Measurements from ENCODE around the gene FKBP1A.

FKBP1A gene

DNA sequence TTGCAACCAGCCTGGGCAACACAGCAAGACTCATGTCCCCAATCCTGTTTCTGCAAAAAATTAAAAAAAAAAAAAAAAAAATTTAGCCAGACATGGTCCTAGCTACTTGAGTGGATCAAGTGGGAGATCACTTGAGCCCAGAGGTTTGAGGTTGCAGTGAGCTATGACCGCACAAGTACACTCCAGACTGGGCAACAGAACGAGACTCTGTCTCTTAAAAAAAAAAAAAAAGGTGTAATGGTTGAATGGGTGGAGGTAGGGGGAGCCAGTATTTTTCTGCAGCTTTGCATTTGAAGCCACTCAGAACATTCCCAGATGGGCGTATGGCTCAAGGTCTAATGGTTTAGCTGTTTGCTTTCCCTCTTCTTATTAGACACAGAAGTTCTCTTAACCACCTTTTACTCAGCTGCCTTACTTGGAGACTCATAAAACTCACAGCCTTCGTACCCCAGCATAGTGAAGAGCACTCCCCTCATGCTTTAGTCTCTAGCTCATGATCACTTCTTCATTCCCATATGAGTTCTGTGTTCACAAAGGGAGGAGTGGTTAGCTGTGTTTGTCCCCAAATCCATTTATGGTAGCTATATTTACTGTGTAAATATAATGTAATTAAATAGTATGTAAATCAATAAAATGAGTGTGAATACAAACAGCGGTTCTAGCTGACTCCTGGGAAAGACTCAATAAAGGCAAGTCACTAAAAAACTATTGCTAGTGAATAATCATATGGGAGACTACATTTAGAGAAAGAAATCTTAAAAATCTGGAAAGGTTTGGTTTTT, 9.0 kb downstream of the FKBP1A start:
- DNase-seq, result no peak

DNA sequence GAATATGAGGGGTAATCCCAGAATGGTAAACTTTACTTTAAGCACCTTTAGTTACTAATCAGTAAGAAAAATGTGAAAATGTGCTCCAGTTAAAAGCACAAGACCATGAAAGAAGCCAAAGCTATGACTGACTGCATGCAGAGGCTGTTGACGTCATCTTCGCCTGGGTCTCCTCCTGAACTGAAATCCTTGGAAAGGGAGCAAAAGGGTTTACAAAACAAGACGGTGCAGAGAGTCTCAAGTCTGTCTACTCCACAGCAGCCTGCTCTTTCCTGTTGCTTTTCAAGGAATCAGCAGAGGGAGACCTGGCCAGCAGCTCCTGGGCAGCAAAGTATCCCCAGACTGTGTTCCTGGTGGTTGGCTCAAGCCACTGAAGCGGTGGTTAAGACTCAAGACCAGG, 10.2 kb downstream of the FKBP1A start:
- no peak for DNase-seq

DNA sequence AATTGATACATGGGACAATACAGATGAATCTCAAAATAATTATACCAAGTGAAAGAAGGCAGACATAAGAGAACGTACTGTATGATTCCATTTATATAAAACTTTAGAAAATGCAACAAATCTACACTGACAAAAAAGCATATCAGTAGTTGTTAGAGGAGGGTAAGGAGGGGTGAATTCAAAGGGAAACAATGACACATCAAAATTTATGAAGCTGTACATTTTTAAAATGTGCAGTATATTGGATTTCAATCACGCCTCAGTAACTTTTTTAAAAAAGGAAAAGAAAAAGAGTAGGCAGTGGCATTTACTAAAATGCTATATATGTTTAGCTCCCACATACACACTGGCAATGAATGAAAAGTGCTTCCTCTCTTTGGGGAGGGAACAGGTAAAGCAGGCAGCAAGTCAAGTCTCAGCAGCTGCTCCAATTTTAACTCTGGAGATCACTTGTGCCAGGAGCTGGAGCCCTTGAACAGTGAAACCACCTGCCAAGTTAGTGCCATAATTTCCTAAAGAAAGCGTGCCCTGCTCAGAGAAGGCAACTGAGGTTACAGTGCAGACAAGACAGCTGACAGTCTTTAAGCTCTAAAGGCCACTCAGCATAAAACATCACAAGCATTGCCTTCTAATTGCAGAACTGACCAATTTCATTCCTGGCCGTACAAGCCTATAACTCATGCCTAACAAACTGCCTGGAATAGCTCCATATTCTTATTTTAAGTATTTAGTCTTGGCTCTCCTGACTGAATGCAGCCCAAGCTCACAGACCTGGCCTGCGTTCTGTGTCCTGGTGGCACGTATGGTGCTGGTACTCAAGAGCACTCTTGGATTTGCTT, 10.9 kb downstream of the FKBP1A start:
- no peak for DNase-seq

DNA sequence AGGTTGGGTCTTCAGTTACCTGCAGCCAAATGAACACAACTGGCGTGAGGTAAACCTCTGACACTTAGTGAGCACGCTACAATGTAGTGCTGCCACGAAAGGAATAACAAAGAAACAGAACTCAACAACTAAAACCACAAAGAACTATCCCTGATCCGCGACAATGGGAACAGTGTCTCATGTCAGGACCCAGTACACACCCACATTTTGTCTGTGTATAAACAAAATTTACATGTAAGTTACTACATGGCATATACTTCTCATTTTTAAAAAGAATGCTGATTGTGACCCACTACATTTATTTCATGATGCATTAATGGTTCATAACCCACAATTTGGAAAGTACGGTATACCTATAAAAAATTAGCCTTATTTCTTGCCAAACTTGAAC, 14.1 kb downstream of the FKBP1A start:
- DNase-seq, result no peak

DNA sequence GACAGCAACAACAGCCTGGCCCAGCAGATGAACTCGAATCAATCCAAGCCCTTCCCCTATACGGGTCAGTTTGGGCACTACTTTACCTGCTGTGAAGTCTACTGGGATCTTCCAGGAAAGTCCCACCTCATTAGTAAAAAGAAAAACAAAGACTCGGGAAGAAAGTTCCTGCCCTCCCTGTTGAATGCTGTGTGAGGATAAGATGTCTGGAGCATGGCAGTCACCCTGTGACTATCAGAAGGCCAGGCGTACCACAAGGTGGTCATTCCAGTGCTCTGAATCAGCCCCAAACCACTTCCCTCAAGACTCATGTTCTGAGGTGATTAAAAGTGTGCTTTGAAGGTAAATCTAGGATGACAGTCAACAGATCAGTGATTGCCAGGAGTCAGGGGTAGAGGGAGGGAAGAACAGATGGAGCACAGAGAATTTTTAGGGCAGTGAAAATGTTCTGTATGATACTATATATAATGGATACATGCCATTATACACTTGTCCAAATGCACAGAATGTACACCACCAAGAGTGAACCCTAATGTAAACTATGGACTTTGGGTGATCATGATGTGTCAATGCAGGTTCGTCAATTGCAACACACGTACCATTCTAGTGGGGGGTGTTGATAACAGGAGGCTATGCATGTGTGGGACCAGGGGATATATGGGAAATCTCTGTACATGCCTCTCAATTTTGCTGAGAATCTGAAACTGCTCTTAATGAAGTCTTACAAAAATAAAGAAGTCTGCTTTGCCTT, 14.7 kb downstream of the FKBP1A start:
- DNase-seq, result no peak

DNA sequence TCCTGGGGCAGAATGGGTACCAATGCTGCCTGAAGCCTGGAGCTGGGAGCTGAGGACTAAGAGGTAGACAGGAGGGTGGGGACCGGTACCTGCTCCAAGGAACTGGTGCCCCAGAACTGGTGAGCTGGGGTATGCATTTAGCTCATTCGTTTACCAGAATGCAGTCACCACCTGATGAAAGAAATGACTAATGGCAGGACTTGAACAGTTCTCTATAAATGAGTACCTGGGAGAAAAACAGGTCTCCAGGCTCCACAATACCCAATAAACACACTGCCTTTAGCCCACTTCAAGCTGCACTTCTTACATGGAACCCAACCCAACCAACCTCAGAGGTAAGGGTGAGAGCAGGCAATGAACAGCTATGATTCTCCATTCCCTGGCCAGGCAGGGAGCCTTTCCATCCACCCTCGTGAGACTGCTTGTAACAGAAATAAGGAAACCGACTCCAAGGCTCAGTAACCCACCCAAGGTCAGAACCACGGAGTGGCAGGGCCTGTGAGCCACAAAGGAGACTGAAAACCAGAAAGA, 15.4 kb downstream of the FKBP1A start:
- no peak for DNase-seq

DNA sequence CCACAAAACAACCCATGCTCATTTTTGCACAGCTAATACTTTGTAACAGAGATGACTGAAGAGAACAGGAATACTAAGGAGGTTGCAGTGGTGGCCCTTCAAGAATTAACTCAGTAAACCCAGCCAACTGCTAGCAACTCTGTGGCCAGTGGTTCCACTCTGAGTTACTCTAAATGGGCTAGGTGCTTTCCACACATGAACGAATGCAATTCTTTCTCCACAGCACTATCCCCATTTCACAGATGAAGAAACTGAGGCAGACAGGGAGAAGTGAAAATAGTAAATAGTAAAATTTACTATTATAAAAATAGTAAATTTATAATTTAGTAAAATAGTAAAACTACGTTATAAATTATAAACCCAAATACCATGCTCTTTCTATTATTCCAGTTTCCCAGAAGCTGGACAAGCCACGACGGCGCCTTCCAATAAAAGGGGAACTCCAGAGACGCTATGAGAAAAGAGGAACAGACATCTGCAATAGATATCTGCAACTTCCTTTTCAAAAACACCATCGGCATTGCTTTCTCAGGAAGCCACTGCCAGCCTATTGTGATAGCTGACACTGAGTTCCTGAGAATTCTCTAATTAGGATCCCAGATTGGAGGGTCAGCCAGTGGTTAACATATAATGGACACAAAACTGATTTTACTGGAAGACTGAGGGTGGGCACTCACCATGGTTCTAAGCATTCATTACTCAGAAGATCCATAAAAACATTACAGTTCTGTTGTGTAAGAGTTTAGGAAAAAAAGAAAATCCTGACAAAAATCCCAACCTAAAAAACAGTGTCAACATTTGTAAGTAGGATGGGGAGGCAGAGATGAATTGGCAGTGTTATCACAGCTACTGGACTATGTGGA, 16.2 kb downstream of the FKBP1A start:
- DNase-seq, result no peak

DNA sequence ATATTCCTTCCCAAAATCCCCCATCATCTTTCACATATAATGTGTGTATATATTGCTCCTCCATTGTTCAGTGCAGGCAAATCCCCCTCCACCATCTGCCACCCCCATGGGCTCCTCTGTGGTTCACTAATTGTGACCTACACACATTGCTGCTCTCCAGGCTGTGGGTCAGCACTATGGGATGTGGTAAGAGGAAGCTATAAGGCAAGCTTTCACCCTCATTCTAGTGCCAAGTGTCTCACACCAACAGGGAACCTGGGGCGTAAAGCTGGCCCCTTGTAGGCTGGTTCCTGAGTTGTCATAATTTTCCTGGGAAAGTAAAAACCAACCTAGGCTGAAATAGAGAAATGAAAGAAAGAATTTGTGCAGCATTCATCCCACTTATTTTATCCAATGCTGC, 16.8 kb downstream of the FKBP1A start:
- DNase-seq, result no peak

DNA sequence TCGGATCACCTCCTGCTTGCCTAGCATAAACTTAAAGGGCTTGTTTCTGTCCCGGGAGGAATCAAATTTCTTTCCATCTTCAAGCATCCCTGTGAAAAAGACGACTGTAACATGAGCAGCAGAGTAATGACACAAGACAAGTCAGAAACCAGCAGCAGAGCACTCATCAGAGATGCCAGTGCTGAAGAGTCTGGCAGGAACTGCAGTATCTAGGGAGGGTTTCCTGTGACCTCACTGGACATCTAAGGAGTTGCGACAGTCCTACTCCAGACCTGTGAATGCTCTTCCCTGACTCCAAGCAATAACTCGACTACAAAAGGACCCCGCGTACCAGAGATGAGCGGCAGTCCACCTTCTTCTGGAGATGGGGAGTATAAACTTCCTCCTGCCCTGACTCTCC, 17.3 kb downstream of the FKBP1A start:
- DNase-seq, result no peak

DNA sequence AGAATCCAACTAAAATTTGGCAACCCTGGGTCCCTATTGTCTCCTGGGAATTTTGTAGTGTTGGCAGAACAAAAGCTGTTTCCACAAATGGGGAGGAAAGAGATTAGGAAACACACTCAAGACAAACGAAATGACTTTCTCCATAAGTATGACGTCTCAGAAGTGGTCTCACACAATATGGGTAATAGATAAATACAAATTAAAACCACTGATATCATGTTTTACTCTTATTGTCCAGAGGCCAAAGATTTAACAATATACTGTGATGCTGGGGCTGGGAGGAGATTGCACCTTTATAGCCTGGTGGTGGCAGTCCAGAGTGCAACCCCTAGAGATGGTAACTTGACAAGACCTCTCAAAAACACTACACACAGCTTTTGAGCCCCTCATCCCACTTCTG, 18.6 kb downstream of the FKBP1A start:
- DNase-seq, result no peak

DNA sequence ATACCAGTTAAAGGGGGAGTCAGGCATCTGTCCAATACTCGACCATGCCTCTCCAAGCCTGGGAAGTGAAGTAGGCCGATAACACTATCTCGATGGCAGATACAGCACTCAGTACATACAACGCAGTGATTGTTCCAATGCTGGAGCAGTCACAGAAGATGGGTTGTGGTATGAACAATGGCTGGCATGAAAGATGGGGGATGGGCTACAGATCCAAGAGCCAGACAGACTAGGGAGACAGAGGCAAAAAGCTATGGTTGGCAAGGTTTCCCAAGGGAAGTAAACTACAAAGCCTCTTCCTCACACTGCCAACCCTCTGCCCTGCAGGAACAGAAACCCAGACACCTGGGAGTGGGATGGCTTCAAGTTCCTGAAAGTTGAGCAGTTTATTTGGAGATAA, 19.2 kb downstream of the FKBP1A start:
- no peak for DNase-seq

DNA sequence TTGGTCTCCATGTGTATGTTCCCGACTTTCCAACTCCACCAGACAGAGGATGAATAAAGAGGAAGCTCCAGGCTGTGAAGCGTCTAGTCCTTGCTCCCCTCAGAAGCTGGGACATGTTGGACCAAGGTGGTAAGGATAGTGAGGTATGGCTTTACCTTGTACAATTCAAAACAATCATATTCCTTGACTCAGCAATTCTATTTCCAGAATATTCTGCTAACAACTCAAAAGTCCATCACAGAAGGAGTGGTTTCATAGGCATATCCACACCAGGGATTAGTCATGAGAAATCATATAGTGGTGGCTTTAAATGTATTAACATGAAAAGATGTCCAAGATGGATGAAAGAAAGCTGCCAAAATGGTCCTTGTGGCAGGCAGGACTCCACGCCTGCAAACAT, 19.8 kb downstream of the FKBP1A start:
- DNase-seq, result no peak

DNA sequence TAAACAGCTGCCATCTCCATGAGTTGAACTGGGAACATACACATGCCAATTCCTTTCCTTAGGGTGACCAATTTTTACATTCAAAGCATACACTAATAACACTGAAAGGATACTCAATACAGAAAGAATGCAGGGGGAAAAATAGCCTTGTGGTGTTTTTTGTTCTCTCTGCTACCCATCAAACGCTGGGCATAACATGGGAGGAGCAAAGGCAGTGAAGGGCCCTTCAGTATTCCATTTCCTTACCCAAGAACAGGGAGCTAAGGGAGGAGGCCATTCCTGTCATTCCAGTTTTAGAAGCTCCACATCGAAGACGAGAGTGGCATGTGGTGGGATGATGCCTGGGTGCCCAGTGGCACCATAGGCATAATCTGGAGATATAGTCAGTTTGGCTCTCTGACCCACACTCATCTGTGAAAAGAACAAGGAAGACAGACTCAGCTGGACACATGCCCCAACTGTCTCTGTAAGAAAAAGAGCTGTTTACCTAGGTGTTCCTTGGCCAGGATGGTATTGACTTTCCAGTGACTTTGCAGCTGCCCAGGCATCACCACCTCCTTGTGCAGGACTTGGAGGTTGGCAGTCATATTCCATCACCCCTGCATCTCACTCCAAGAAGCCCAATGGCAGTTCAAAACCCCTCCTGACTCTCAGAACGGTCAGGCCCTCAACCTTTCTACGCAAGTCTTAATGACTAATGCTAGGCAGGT, 20.9 kb downstream of the FKBP1A start:
- no peak for DNase-seq

DNA sequence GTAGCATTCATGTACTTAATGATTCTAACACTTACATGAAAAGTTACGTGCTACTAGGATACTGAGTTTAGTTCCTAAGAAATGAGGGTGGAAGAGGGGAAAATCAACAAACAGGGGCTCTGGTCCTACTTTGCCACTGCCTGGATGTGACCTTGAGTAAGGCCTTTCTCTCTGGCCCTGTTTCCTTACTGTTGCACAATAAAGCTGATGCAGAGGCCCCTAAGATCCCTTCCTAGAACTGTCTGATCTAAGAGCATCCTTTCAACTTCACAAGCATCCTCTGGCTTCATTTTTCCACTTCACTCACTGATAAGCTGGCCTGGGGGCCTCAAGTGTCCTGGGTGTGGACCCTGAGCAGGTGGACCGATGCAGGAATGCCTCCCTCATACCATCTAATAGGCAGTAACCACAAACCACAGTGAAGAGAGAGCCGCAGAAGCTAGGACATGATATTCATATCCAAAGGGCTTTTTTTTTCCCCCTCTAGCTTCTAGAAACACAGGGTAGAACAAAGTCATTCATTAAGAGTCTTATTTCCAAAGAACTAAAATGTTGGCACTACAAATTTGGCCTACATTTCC, 21.6 kb downstream of the FKBP1A start:
- no peak for DNase-seq

DNA sequence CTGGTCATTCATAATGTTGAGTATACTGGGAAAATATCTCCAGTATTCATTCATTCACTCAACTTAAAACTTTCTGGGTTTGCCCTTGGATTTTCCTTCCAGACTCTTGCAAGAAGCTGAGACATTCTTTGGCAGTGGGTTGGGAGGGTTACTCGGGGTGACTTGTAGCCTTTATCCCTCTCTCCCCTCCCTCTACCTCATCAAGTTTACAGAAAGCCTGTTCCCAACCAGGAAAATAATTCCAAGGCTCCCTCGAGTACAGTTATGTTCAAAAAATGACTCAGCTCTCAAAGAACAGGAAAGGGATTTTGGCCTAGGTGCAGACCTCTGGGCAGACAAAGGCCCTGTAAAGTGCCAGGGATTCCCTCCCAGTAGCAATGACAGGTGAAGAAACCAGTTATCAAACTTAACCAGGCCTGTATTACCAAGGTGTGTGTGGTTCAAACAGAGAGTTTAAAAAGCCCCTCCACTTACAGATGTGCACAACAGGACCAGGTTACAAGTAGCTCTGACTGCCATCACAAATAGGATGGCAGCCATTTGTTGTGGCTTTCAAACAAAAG, 22.2 kb downstream of the FKBP1A start:
- no peak for DNase-seq

DNA sequence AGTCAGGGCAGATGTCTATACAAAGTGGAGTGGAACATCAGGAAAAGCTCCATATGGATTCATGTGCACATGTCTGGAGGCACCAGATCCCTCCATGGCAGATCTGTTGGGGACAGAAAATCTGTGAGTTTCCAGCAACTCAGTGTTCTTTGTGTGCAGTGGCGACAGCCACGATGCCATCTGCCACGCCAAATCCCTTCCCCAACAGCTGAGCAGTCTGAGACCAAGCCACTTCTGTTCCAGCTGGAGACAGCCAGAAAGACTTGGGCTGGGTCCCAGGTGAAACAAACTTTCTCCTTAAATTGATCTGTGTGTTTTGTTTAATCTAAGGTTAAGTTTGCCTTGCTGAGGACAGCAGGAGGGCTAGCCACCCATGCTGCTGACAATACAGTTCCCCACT, 22.9 kb downstream of the FKBP1A start:
- DNase-seq, result no peak

DNA sequence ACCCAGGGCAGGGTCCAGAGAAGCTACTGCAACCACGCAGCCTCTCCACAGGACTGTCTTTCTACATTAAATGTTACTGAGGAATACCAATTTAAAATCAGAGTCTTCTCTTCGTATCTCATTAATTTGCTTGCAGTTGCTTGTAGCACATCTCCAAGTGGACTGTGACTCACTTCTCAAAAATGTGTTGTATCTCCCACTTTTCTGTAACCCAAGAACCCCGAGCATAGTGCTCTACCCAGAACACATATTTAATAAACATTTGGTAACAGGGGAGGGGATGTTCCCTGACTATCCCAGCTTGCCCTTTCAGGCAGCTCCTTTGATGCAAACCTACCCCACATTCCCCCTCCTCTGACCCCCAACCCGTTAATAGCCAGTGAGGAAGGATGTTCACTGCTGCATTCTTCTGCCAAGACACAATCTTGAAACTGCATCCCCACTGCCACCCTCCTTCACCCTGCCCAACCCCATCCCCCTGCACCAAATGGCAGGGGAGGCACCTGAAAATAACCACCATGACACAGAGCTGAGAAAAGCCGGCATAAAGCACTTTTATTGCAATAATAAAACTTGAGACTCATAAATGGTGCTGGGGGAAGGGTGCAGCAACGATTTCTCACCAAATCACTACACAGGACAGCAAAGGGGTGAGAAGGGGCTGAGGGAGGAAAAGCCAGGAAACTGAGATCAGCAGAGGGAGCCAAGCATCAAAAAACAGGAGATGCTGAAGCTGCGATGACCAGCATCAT, 24.2 kb downstream of the FKBP1A start:
- DNase-seq, result no peak

DNA sequence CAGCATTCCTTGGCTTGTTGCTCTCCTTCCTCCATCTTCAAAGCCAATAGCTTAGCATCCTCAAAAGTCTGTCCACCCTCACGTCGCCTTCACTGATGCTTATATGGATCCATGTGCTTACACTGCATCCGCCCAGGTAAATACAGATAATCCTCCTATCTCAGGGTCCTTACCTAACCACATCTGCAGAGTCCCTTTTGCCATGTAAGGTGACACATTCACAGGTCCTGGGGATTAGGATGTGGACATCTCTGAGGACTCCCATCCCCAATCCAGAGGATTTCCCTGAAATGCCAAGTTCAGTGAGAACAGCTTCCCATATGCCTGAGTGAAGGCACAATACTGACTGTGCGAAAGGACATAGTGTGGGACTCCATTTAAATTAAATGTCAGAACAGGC, 25.4 kb downstream of the FKBP1A start:
- no peak for DNase-seq

DNA sequence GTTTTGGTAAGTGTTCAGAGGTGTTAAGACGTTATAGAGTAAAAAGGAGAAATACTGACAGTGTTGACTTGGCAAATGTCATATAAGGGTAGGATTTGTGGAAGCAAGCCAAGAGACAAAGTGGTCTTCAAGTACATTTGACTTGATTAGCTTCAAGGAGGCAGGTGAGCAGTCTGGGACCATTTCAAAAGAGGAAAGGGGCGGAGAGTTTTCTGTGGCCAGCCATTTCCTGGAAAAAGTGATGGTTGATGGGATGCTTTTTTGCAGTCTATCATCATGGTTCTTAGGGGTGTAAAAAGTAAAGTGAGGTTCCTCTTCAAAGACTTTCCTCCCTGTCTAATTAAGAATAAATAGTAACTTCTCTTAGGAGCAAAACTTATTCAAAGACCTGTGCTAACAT, 28.7 kb downstream of the FKBP1A start:
- DNase-seq, result no peak

DNA sequence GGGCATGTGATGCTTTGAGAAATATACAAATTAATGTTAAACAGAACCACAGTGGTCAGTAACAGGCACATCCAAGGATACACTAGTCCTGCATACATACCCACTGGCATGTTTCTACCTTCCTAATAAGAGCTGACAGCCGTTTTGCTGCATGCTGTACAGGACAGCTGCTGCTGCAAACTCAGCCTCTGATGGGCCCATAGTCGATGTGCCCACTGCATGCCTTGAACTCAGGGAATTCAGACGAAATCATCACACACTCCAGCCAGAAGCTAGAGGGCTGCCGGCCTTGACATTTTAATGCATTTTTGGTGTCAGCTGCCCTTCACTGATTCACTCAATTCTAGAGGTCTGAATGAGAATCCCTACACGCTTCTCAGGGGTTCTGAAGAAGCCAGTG, 29.3 kb downstream of the FKBP1A start:
- no peak for DNase-seq

All from cerebellar nuclear complex (tissue), 1 donor.